Omental fat pad (tissue), 4 donors: ENCODE data around the gene HSPB8. TPM values are rescaled to one million over a fixed set of nuclear protein-coding genes. Genes with fewer than 3 reads are reported as not detected.

Source experiments
- ATAC-seq: fragments of 150-250 bp; one replicate; pipeline ENCODE4 v1.9.1; 2016; ENCODE audit warnings: mild to moderate bottlenecking, moderate library complexity; ENCODE audit not compliant: low FRiP score
- DNase-seq: peaks from one replicate; pipeline ENCODE4 v3.0.0-alpha.2; 2019; ENCODE audit warnings: low spot score
- CTCF ChIP-seq, 3 donors: fragments of 450-650 bp; IDR thresholded peaks; one replicate each; pipeline ENCODE4 v1.5.1; 2016 to 2017; ENCODE audit warnings: antibody characterized with exemption in 3 of 3, mild to moderate bottlenecking in 3 of 3, moderate library complexity in 2 of 3
- total RNA-seq, 4 donors: library from RNA; depleted of rRNA; stranded (reverse); fragments of >200 nt; gene quantifications; one replicate each; pipeline ENCODE4 v1.1.0, GENCODE V29; 2016

Gene HSPB8
- total RNA-seq, 4 donors from 2014 or later = 32.7 to 136 (median 72.3) TPM

GRCh38 chr12:119177724-119178380 lies 879 bp upstream of the HSPB8 start:
- DNase-seq = no peak
- no peak for TF ChIP-seq CTCF (IDR thresholded peaks at IDR 0.05)
- no peak for ATAC-seq

GRCh38 chr12:119179335-119180021 lies 747 bp downstream of the HSPB8 start:
- no peak for DNase-seq
- no peak for ATAC-seq
- no peak for TF ChIP-seq CTCF (IDR thresholded peaks at IDR 0.05)

- no peak for DNase-seq
- no peak for TF ChIP-seq CTCF (IDR thresholded peaks at IDR 0.05)
- no peak for ATAC-seq
These were observed 1.8 kb downstream of the HSPB8 start for GRCh38 chr12:119180380-119181040.

- no peak for TF ChIP-seq CTCF (IDR thresholded peaks at IDR 0.05)
- DNase-seq (no peak), ATAC-seq (no peak)
These were observed 2.5 kb downstream of the HSPB8 start for GRCh38 chr12:119181202-119181601.

GRCh38 chr12:119181944-119182343 lies 3.2 kb downstream of the HSPB8 start:
- no peak for ATAC-seq
- no peak for TF ChIP-seq CTCF (IDR thresholded peaks at IDR 0.05)
- no peak for DNase-seq

GRCh38 chr12:119182701-119183493 lies 4.2 kb downstream of the HSPB8 start:
- DNase-seq (no peak), ATAC-seq (no peak)
- no peak for TF ChIP-seq CTCF (IDR thresholded peaks at IDR 0.05)
